IMR-90 (cell line): Measurements from ENCODE around the gene MROH7.
A peak's percentile ranks its signal among the peaks of the same experiment; 100 is the strongest.

Source experiments
- BHLHE40 ChIP-seq: fragments of 150-350 bp; IDR thresholded peaks from 2 replicates; pipeline ENCODE4 v1.6.1; 2016; ENCODE audit warnings: mild to moderate bottlenecking, low read depth, low read length
- CEBPB ChIP-seq: IDR thresholded peaks from 2 replicates; pipeline ENCODE4 v1.6.1; 2012; ENCODE audit warnings: low read depth, low read length, improper control_type of control experiment
- ELK1 ChIP-seq: fragments of 150-350 bp; IDR thresholded peaks from 2 replicates; pipeline ENCODE4 v1.6.1; 2016; ENCODE audit warnings: low read depth, mild to moderate bottlenecking, low read length, moderate library complexity, borderline replicate concordance
- FOS ChIP-seq: fragments of 150-350 bp; IDR thresholded peaks from 2 replicates; pipeline ENCODE4 v1.6.1; 2016; ENCODE audit warnings: low read depth, low read length
- MAFK ChIP-seq: IDR thresholded peaks from 2 replicates; pipeline ENCODE4 v1.6.1; 2012; ENCODE audit warnings: low read depth, low read length, improper control_type of control experiment
- MAZ ChIP-seq: IDR thresholded peaks from 2 replicates; pipeline ENCODE4 v1.6.1; 2012; ENCODE audit warnings: low read depth, mild to moderate bottlenecking, low read length, improper control_type of control experiment, moderate library complexity, borderline replicate concordance
- MXI1 ChIP-seq: IDR thresholded peaks from 2 replicates; pipeline ENCODE4 v1.6.1; 2012; ENCODE audit warnings: low read depth, mild to moderate bottlenecking, low read length, moderate library complexity, borderline replicate concordance
- POLR2A ChIP-seq: IDR thresholded peaks from 2 replicates; pipeline ENCODE4 v1.6.1; 2012; ENCODE audit warnings: mild to moderate bottlenecking, low read depth, low read length
- RAD21 ChIP-seq: IDR thresholded peaks from 2 replicates; pipeline ENCODE4 v1.6.1; 2012; ENCODE audit warnings: low read length, improper control_type of control experiment
- RCOR1 ChIP-seq: IDR thresholded peaks from 2 replicates; pipeline ENCODE4 v1.6.1; 2012; ENCODE audit warnings: mild to moderate bottlenecking, low read length, improper control_type of control experiment; ENCODE audit not compliant: insufficient replicate concordance
- SMC3 ChIP-seq: fragments of 150-350 bp; IDR thresholded peaks from 2 replicates; pipeline ENCODE4 v1.6.1; 2016; ENCODE audit warnings: low read depth, mild to moderate bottlenecking, antibody characterized with exemption, low read length, moderate library complexity
- USF2 ChIP-seq: fragments of 150-350 bp; IDR thresholded peaks from 2 replicates; pipeline ENCODE4 v1.6.1; 2017; ENCODE audit warnings: mild to moderate bottlenecking, antibody characterized with exemption, low read length, low read depth
- TF ChIP-seq, protein P1 (sequence below): conservative IDR thresholded peaks from 2 replicates; pipeline ENCODE4 v1.5.1; 2012; ENCODE audit warnings: mild to moderate bottlenecking, low read depth, low read length, improper control_type of control experiment

- TF ChIP-seq, protein P1, sequence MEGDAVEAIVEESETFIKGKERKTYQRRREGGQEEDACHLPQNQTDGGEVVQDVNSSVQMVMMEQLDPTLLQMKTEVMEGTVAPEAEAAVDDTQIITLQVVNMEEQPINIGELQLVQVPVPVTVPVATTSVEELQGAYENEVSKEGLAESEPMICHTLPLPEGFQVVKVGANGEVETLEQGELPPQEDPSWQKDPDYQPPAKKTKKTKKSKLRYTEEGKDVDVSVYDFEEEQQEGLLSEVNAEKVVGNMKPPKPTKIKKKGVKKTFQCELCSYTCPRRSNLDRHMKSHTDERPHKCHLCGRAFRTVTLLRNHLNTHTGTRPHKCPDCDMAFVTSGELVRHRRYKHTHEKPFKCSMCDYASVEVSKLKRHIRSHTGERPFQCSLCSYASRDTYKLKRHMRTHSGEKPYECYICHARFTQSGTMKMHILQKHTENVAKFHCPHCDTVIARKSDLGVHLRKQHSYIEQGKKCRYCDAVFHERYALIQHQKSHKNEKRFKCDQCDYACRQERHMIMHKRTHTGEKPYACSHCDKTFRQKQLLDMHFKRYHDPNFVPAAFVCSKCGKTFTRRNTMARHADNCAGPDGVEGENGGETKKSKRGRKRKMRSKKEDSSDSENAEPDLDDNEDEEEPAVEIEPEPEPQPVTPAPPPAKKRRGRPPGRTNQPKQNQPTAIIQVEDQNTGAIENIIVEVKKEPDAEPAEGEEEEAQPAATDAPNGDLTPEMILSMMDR = no peak
- TF ChIP-seq MXI1 = no peak
- TF ChIP-seq POLR2A = no peak
- TF ChIP-seq CEBPB = no peak
- no peak for TF ChIP-seq USF2
- TF ChIP-seq ELK1 = no peak
- no peak for TF ChIP-seq BHLHE40
- no peak for TF ChIP-seq SMC3
- TF ChIP-seq FOS = no peak
- TF ChIP-seq MAZ = no peak
- peak; percentile 39 for TF ChIP-seq RCOR1
- TF ChIP-seq MAFK = no peak
- no peak for TF ChIP-seq RAD21
Measured at GRCh38 chr1:54705153-54705552, 63.6 kb downstream of the MROH7 start.
